HepG2 (cell line): ENCODE data around the gene ZBTB7C. TPM values are rescaled to one million over a fixed set of nuclear protein-coding genes. Genes with fewer than 3 reads are reported as not detected.

Experiments used
- ATAC-seq: fragments of 200-7000 bp; cut with Tn5 transposase; 3 replicates; pipeline ENCODE4 v1.9.1; 2020; ENCODE audit warnings: mild to moderate bottlenecking, moderate library complexity
- BruUV-seq: library from RNA; stranded (reverse); fragments of 400-500 nt; replicated peaks from 2 replicates; lab custom pipeline; 2021; lab: Mats Ljungman, UMichigan
- CTCF ChIA-PET: fragments of 300-600 bp; formaldehyde crosslinking; extraction: SDS; loops from one replicate; lab custom pipeline; 2021; ENCODE audit warnings: low total read pairs, inconsistent platforms, low intra/inter-chr PET ratio; lab: Yijun Ruan, JAX
- POLR2A ChIA-PET: fragments of 350-600 bp; sonication (Branson Sonifier 250); formaldehyde crosslinking; loops from one replicate; lab custom pipeline; 2020; ENCODE audit warnings: antibody characterized with exemption, inconsistent platforms; lab: Yijun Ruan, JAX
- DNase-seq: peaks from one replicate; pipeline ENCODE4 v3.0.0-alpha.2; 2015; ENCODE audit warnings: low spot score
- FAIRE-seq: peaks from 3 replicates; lab custom pipeline; 2011; peaks lifted over from hg19 to GRCh38; lab: Jason Lieb, UNC
- H2AFZ ChIP-seq: one replicate; pipeline ENCODE4 v1.6.1; 2011; ENCODE audit warnings: low read length, inconsistent platforms
- H3K27ac ChIP-seq: fragments of 300-600 bp; 3 replicates; pipeline ENCODE4 v1.8.0; 2011; ENCODE audit warnings: mixed run types, mild to moderate bottlenecking, mixed read lengths, low read length, inconsistent platforms; ENCODE audit not compliant: insufficient read depth; ENCODE audit errors: extremely low read length
- H3K27me3 ChIP-seq, 2 experiments: fragments of 200-600 bp in 1 of 2; 2 replicates in 1 of 2; 3 replicates in 1 of 2; pipeline versions ENCODE4 v1.6.0 to v1.8.0; 2011; ENCODE audit warnings: low read length in 2 of 2, mild to moderate bottlenecking in 2 of 2, moderate library complexity in 2 of 2, inconsistent platforms in 1 of 2; ENCODE audit not compliant: insufficient read depth in 2 of 2, control insufficient read depth in 1 of 2
- H3K36me3 ChIP-seq, 2 experiments: fragments of 200-600 bp in 1 of 2; replicated peaks in 1 of 2; 2 replicates in 1 of 2; 3 replicates in 1 of 2; pipeline versions ENCODE4 v1.5.1 to v1.8.0; 2011; ENCODE audit warnings: low read length in 2 of 2, inconsistent platforms in 1 of 2; ENCODE audit not compliant: insufficient read depth in 2 of 2, control insufficient read depth in 1 of 2
- H3K4me1 ChIP-seq: 2 replicates; pipeline ENCODE4 v1.5.1; 2012; ENCODE audit warnings: low read length, inconsistent platforms; ENCODE audit not compliant: insufficient read depth
- H3K4me2 ChIP-seq: 2 replicates; pipeline ENCODE4 v1.6.0; 2011; ENCODE audit warnings: low read depth, low read length, inconsistent platforms
- H3K4me3 ChIP-seq, 3 experiments: fragments of 200-600 bp in 1 of 3; sonication (generic), shearing (Covaris generic) in 1 of 3; replicated peaks in 1 of 3; 2 replicates each; pipeline ENCODE4 v1.5.1; 2011 to 2016; ENCODE audit warnings: low read length in 3 of 3, inconsistent platforms in 2 of 3, low read depth in 2 of 3, mild to moderate bottlenecking in 2 of 3, control low read depth in 1 of 3, mixed read lengths in 1 of 3; ENCODE audit not compliant: insufficient read depth in 1 of 3
- H3K79me2 ChIP-seq: one replicate; pipeline ENCODE4 v1.6.1; 2011; ENCODE audit warnings: low read length, inconsistent platforms; ENCODE audit not compliant: insufficient read depth
- H3K9ac ChIP-seq: 2 replicates; pipeline ENCODE4 v1.6.0; 2011; ENCODE audit warnings: mild to moderate bottlenecking, low read depth, low read length, inconsistent platforms; ENCODE audit not compliant: insufficient read depth
- H3K9me3 ChIP-seq: 2 replicates; pipeline ENCODE4 v1.5.1; 2012; ENCODE audit warnings: mild to moderate bottlenecking, low read length
- H4K20me1 ChIP-seq: 2 replicates; pipeline ENCODE4 v1.6.0; 2011; ENCODE audit warnings: inconsistent platforms, mild to moderate bottlenecking, low read length, moderate library complexity; ENCODE audit not compliant: insufficient read depth
- ATF6 ChIP-seq: sonication (generic); formaldehyde crosslinking; conservative IDR thresholded peaks from 2 replicates; pipeline ENCODE4 v1.4.0; 2020; ENCODE audit warnings: missing genetic modification reagents
- ESRRA ChIP-seq: sonication (generic); formaldehyde crosslinking; IDR thresholded peaks from 2 replicates; pipeline ENCODE4 v1.5.1; 2020; ENCODE audit warnings: mild to moderate bottlenecking, low read depth, missing genetic modification reagents
- FOXP4 ChIP-seq: sonication (generic); formaldehyde crosslinking; IDR thresholded peaks from 2 replicates; pipeline ENCODE4 v1.4.0; 2020; ENCODE audit warnings: missing genetic modification reagents
- HOXA9 ChIP-seq: sonication (generic); formaldehyde crosslinking; IDR thresholded peaks from 2 replicates; pipeline ENCODE4 v1.8.1; 2022; ENCODE audit warnings: missing genetic modification reagents, mild to moderate bottlenecking, moderate library complexity, borderline replicate concordance
- SIN3A ChIP-seq: IDR thresholded peaks from 2 replicates; pipeline ENCODE4 v1.6.1; 2011; ENCODE audit warnings: low read depth, mild to moderate bottlenecking, control low read depth, low read length, borderline replicate concordance
- TCF7 ChIP-seq: sonication (generic); IDR thresholded peaks from 2 replicates; pipeline ENCODE4 v1.6.1; 2016; ENCODE audit warnings: antibody characterized with exemption, low read depth
- THAP8 ChIP-seq: sonication (generic); formaldehyde crosslinking; IDR thresholded peaks from 2 replicates; pipeline ENCODE4 v1.5.1; 2020; ENCODE audit warnings: missing genetic modification reagents, mild to moderate bottlenecking, borderline replicate concordance
- ZNF331 ChIP-seq: sonication (generic); formaldehyde crosslinking; IDR thresholded peaks from 2 replicates; pipeline ENCODE4 v1.4.0; 2020; ENCODE audit warnings: missing genetic modification reagents
- ZNF382 ChIP-seq: sonication (generic); formaldehyde crosslinking; IDR thresholded peaks from 2 replicates; pipeline ENCODE4 v1.5.0; 2020; ENCODE audit warnings: missing genetic modification reagents, mild to moderate bottlenecking, borderline replicate concordance
- ZNF407 ChIP-seq: sonication (generic); formaldehyde crosslinking; IDR thresholded peaks from one replicate; pipeline ENCODE4 v1.5.1; 2020; ENCODE audit warnings: mild to moderate bottlenecking, missing genetic modification reagents; ENCODE audit errors: not compliant biosample characterization
- WGBS: methylation state at CpG from one replicate; pipeline ENCODE4 v1.1.6; 2017; ENCODE audit warnings: low lambda C conversion rate; 5-methylcytosine and 5-hydroxymethylcytosine counted together
- in situ Hi-C: cut with HindIII; loops from 2 replicates; pipeline ENCODE4 v1.10.0; 2017; ENCODE audit warnings: low pct_unique_long_range_greater_than_20kb; ENCODE audit not compliant: extremely low pct_ligation_motif_present
- intact Hi-C: fragments of 100-400 bp; cut with micrococcal nuclease; formaldehyde crosslinking; loops from one replicate; pipeline ENCODE4 v1.10.0; 2022; ENCODE audit not compliant: unreplicated experiment
- polyA plus RNA-seq, 8 experiments: library from polyadenylated mRNA; depleted of rRNA in 3 of 8; stranded (reverse) in 7 of 8; unstranded in 1 of 8; fragments of >200 nt; fragmentation: Illumina TruSeq in 4 of 8; extraction: Trizol in 4 of 8; gene quantifications; 2 replicates each; pipeline versions ENCODE4 v1.2.1 to v1.2.3, GENCODE V29; 2011 to 2016; ENCODE audit warnings: low read depth in 4 of 8, missing spikeins in 1 of 8, mixed read lengths in 1 of 8; ENCODE audit not compliant: insufficient read depth in 1 of 8
- total RNA-seq, 5 experiments: library from RNA; depleted of rRNA; stranded (reverse); fragments of >200 nt; fragmentation: Illumina TruSeq; extraction: Trizol; gene quantifications; 2 replicates each; pipeline ENCODE4 v1.2.3, GENCODE V29; 2016; ENCODE audit warnings: low read depth in 1 of 5

Gene ZBTB7C
- total and polyA plus RNA-seq, 2 of the 13 experiments (the other 11 are each of a cell fraction or from before 2014, with no cell fraction given): 0.01 to 0.04 TPM

GRCh38 chr18:48110797-48111196, 298.4 kb downstream of the ZBTB7C start:
- FAIRE-seq (no peak), DNase-seq (no peak), ATAC-seq (no peak)
- intact Hi-C loops: no loop called here
- POLR2A ChIA-PET: no interaction called here
- no peak overlapping the region for H3K4me3 ChIP-seq
- CTCF ChIA-PET: no interaction called here
- no peaks in the 10 kb centered on the region for H3K79me2 ChIP-seq
- no peak overlapping the region for H3K9ac ChIP-seq
- no peaks in the 10 kb centered on the region for H4K20me1 ChIP-seq
- in situ Hi-C loops: no loop called here
- no peak overlapping the region for H2AFZ ChIP-seq
- 44% methylated on average over 6 of the region's 7 CpGs for WGBS
- TF ChIP-seq ZNF331 (CRISPR knock-in tag) (no peak), ZNF407 (CRISPR knock-in tag) (no peak), THAP8 (no peak), ESRRA (CRISPR knock-in tag) (no peak), ZNF382 (no peak), TCF7 (no peak), FOXP4 (no peak), SIN3A (no peak), HOXA9 (no peak), ATF6 (CRISPR knock-in tag) (no peak)
- H3K36me3 ChIP-seq: no peaks in the 10 kb centered on the region
- BruUV-seq: no TSS peak
- no peaks in the 10 kb centered on the region for H3K4me1 ChIP-seq
- no peak overlapping the region for H3K4me2 ChIP-seq
- no peaks in the 10 kb centered on the region for H3K9me3 ChIP-seq
- peaks cover 2 to 16% of the 10 kb centered on the region in 2 experiments; a peak in 3 of 5 replicates for H3K27me3 ChIP-seq
- H3K27ac ChIP-seq: no peak overlapping the region
